ENCODE data around the gene LSR. TPM values are rescaled to one million over a fixed set of nuclear protein-coding genes. Genes with fewer than 3 reads are reported as not detected.

The LSR gene
- total and polyA plus RNA-seq, 2 experiments from 2014 or later = 116 to 212 TPM

DNA sequence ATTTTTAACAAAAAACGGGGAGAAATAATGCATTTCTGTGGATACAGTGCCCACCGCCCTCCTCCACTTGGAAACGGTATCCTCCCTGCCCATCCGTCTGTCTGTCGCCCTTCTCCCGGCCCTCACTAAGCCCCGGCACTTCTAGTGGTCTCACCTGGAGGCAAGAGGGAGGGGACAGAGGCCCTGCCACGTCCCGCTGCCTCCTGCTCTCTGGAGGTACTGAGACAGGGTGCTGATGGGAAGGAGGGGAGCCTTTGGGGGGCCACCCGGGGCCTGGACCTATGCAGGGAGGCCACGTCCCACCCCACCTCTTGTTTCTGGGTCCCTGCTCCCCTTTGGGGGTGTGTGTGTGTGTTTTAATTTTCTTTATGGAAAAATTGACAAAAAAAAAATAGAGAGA, 30.6 kb downstream of the LSR start:
- Histone ChIP-seq H3K4me1 (ENCODE audit: insufficient read depth) (no peaks in the 10 kb centered on the region), H3K4me2 (no peak overlapping the region), H2AFZ (no peak overlapping the region), H3K27me3 (ENCODE audit: insufficient read depth) (no peaks in the 10 kb centered on the region), H3K36me3 (ENCODE audit: insufficient read depth) (no peaks in the 10 kb centered on the region; the same call in 1 of the 2 replicates), H3K27ac (ENCODE audit: low read depth) (no peak overlapping the region), H3K4me3 (no peak overlapping the region), H3K9me2 (ENCODE audit: insufficient read depth) (no peaks in the 10 kb centered on the region), H3F3A (replicated peaks; ENCODE audit: low read depth) (no peaks in the 10 kb centered on the region), H4K20me1 (replicated peaks; ENCODE audit: insufficient read depth) (no peaks in the 10 kb centered on the region; the same call in 1 of the 2 replicates), H3K79me2 (replicated peaks; ENCODE audit: insufficient read depth) (no peaks in the 10 kb centered on the region)
- Mint-ChIP-seq H3K27ac (no peak overlapping the region), H3K4me1 (peaks cover 2% of the 10 kb centered on the region; the same call in 1 of the 3 replicates), H3K4me3 (no peak overlapping the region), H3K27me3 (ENCODE audit: insufficient read depth, low read depth, poor library complexity) (peaks cover 25% of the 10 kb centered on the region), H3K9me3 (no peaks in the 10 kb centered on the region; the same call in 2 of the 3 replicates), H3K36me3 (ENCODE audit: low read depth) (peaks cover 30% of the 10 kb centered on the region)
- DNase-seq (ENCODE audit: low spot score) = no peak
- no peak for ATAC-seq
- no peak for TF ChIP-seq EZH2phosphoT487 (IDR thresholded peaks at IDR 0.05; ENCODE audit: unreplicated experiment)
- TF ChIP-seq, protein P1, sequence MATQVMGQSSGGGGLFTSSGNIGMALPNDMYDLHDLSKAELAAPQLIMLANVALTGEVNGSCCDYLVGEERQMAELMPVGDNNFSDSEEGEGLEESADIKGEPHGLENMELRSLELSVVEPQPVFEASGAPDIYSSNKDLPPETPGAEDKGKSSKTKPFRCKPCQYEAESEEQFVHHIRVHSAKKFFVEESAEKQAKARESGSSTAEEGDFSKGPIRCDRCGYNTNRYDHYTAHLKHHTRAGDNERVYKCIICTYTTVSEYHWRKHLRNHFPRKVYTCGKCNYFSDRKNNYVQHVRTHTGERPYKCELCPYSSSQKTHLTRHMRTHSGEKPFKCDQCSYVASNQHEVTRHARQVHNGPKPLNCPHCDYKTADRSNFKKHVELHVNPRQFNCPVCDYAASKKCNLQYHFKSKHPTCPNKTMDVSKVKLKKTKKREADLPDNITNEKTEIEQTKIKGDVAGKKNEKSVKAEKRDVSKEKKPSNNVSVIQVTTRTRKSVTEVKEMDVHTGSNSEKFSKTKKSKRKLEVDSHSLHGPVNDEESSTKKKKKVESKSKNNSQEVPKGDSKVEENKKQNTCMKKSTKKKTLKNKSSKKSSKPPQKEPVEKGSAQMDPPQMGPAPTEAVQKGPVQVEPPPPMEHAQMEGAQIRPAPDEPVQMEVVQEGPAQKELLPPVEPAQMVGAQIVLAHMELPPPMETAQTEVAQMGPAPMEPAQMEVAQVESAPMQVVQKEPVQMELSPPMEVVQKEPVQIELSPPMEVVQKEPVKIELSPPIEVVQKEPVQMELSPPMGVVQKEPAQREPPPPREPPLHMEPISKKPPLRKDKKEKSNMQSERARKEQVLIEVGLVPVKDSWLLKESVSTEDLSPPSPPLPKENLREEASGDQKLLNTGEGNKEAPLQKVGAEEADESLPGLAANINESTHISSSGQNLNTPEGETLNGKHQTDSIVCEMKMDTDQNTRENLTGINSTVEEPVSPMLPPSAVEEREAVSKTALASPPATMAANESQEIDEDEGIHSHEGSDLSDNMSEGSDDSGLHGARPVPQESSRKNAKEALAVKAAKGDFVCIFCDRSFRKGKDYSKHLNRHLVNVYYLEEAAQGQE (IDR thresholded peaks at IDR 0.05; ENCODE audit: unreplicated experiment) = no peak
- no peak for TF ChIP-seq ZNF331 (CRISPR knock-in tag; IDR thresholded peaks at IDR 0.05; ENCODE audit: low read depth)
- TF ChIP-seq, protein P2, sequence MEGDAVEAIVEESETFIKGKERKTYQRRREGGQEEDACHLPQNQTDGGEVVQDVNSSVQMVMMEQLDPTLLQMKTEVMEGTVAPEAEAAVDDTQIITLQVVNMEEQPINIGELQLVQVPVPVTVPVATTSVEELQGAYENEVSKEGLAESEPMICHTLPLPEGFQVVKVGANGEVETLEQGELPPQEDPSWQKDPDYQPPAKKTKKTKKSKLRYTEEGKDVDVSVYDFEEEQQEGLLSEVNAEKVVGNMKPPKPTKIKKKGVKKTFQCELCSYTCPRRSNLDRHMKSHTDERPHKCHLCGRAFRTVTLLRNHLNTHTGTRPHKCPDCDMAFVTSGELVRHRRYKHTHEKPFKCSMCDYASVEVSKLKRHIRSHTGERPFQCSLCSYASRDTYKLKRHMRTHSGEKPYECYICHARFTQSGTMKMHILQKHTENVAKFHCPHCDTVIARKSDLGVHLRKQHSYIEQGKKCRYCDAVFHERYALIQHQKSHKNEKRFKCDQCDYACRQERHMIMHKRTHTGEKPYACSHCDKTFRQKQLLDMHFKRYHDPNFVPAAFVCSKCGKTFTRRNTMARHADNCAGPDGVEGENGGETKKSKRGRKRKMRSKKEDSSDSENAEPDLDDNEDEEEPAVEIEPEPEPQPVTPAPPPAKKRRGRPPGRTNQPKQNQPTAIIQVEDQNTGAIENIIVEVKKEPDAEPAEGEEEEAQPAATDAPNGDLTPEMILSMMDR (conservative IDR thresholded peaks at IDR 0.05; ENCODE audit: low read depth in 2 of 2) = no peak
- no peak for TF ChIP-seq NANOG (IDR thresholded peaks at IDR 0.05; ENCODE audit: borderline replicate concordance)
- TF ChIP-seq JUNB (IDR thresholded peaks at IDR 0.05; ENCODE audit: unreplicated experiment) = no peak
- no peak for TF ChIP-seq POLR2AphosphoS5 (IDR thresholded peaks at IDR 0.05; ENCODE audit: low read depth)

DNA sequence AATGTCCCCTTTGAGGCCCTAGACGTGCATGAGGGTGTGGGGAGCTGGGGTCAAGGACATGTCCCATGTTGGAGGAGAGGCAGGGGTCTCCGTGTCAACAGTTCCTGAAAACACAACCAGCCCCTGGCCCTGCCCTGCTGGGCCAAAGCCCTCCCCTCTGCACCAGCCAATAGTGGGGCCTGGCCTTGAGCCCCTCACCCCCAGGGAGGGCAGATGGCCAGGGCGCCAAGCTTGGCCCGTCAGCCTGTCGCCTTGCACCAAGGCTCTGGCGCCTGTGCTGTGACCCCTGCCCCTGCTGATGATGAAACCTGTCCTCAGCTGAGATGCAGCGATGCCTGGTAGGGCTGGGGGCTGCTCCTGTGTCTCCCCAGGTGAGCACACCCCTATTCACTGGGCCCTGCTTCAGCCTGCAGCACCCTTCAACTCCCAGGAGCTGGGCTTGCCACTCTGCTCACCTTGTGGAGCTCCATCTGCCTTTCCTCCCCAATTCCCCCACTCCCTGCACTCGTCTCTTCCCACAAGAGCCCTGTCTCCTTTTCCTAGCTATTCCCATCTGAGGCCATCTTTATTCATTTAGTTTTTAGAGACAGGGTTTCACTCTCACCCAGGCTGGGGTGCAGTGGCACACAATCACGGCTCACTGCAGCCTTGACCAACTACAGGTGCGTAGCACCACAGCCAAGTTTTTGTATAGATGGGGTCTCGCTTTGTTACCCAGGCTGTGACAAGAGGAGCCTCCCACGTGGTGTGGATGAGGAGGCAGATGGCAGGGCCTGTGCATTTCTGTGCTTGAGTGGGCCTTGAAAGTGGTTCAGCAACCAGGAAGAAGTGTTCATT, 31.4 kb downstream of the LSR start:
- H3K36me3 ChIP-seq (ENCODE audit: insufficient read depth) = no peaks in the 10 kb centered on the region; the same call in 1 of the 2 replicates
- no peaks in the 10 kb centered on the region for H3K27me3 ChIP-seq (ENCODE audit: insufficient read depth)
- H3K4me1 ChIP-seq (ENCODE audit: insufficient read depth) = 0 out of 2 replicates have a peak, but pooled peaks cover 7% of the 10 kb centered on the region
- Mint-ChIP-seq H3K36me3 (ENCODE audit: low read depth) (peaks cover 25% of the 10 kb centered on the region), H3K4me3 (no peak overlapping the region), H3K27ac (0 out of 2 replicates have a peak overlapping the region, but pooled peaks have one; percentile 40), H3K4me1 (peaks cover 8% of the 10 kb centered on the region), H3K9me3 (no peaks in the 10 kb centered on the region; the same call in 2 of the 3 replicates), H3K27me3 (ENCODE audit: insufficient read depth, low read depth, poor library complexity) (peaks cover 26% of the 10 kb centered on the region)
- H3F3A ChIP-seq (replicated peaks; ENCODE audit: low read depth) = no peaks in the 10 kb centered on the region
- peak; percentile 15 for ATAC-seq
- no peak overlapping the region for H3K27ac ChIP-seq (ENCODE audit: low read depth)
- H3K79me2 ChIP-seq (replicated peaks; ENCODE audit: insufficient read depth) = no peaks in the 10 kb centered on the region
- H2AFZ ChIP-seq = no peak overlapping the region
- no peaks in the 10 kb centered on the region for H4K20me1 ChIP-seq (replicated peaks; ENCODE audit: insufficient read depth)
- no peak overlapping the region for H3K4me2 ChIP-seq
- no peak for DNase-seq (ENCODE audit: low spot score)
- no peaks in the 10 kb centered on the region for H3K9me2 ChIP-seq (ENCODE audit: insufficient read depth)
- no peak overlapping the region for H3K4me3 ChIP-seq
- TF ChIP-seq, protein P2 (conservative IDR thresholded peaks at IDR 0.05; ENCODE audit: low read depth in 2 of 2) = no peak
- no peak for TF ChIP-seq NANOG (IDR thresholded peaks at IDR 0.05; ENCODE audit: borderline replicate concordance)
- no peak for TF ChIP-seq ZNF114 (CRISPR knock-in tag; IDR thresholded peaks at IDR 0.05)
